Muscle of leg (tissue), 11 donors: Measurements from ENCODE around the gene BRD9. TPM values are rescaled to one million over a fixed set of nuclear protein-coding genes. Genes with fewer than 3 reads are reported as not detected.
A peak's percentile ranks its signal among the peaks of the same experiment; 100 is the strongest.
"Not testable (repeated sequence)": the region's sequence is repeated elsewhere in the genome, so short reads cannot be mapped to it uniquely, and the experiment has no call there.

Experiments
- DNase-seq: peaks from one replicate; pipeline ENCODE4 v3.0.0; 2013
- H3K27ac ChIP-seq: one replicate; pipeline ENCODE4 v1.5.1; 2013; ENCODE audit warnings: mild to moderate bottlenecking, low read length, control low read depth
- H3K27me3 ChIP-seq: one replicate; pipeline ENCODE4 v1.6.1; 2013; ENCODE audit warnings: low read length; ENCODE audit not compliant: control insufficient read depth, insufficient read depth
- H3K36me3 ChIP-seq: one replicate; pipeline ENCODE4 v1.6.1; 2013; ENCODE audit warnings: low read length; ENCODE audit not compliant: control insufficient read depth, insufficient read depth
- H3K4me1 ChIP-seq: one replicate; pipeline ENCODE4 v1.6.1; 2013; ENCODE audit warnings: low read length; ENCODE audit not compliant: control insufficient read depth, insufficient read depth
- H3K4me3 ChIP-seq: one replicate; pipeline ENCODE4 v1.5.1; 2013; ENCODE audit warnings: low read length, control low read depth
- H3K9me3 ChIP-seq: replicated peaks from 2 replicates; pipeline ENCODE4 v1.6.1; 2013; ENCODE audit warnings: low read depth, low read length; ENCODE audit not compliant: control insufficient read depth
- WGBS: methylation state at CpG from one replicate; pipeline ENCODE4 v1.1.5; 2013; ENCODE audit warnings: missing lambda C conversion rate; ENCODE audit not compliant: insufficient coverage; 5-methylcytosine and 5-hydroxymethylcytosine counted together
- polyA plus RNA-seq, 8 donors: library from polyadenylated mRNA; unstranded; fragments of 120-200 nt; gene quantifications; one replicate each; pipeline versions ENCODE4 v1.2.1 to v1.2.3, GENCODE V29; 2013; ENCODE audit warnings: inconsistent platforms in 1 of 8, low replicate concordance in 1 of 8; ENCODE audit not compliant: insufficient read length in 8 of 8, insufficient read depth in 1 of 8
- total RNA-seq: library from RNA; stranded (reverse); fragments of 120-200 nt; gene quantifications from one replicate; pipeline ENCODE4 v1.2.4, GENCODE V29; 2013

BRD9 gene
- total and polyA plus RNA-seq, 9 donors, result 26.4 to 33.5 (median 29.7) TPM

- DNase-seq, result no peak
- no peak overlapping the region for H3K4me3 ChIP-seq
- peaks cover 2% of the 10 kb centered on the region for H3K27me3 ChIP-seq
- H3K4me1 ChIP-seq, result peaks cover 4% of the 10 kb centered on the region
- H3K27ac ChIP-seq, result no peak overlapping the region
- H3K9me3 ChIP-seq, result no peaks in the 10 kb centered on the region
- H3K36me3 ChIP-seq, result peaks cover 38% of the 10 kb centered on the region
- 79% methylated on average over 16 of the region's 16 CpGs for WGBS
Measured at GRCh38 chr5:859798-860296, 32.8 kb downstream of the BRD9 start.

DNA sequence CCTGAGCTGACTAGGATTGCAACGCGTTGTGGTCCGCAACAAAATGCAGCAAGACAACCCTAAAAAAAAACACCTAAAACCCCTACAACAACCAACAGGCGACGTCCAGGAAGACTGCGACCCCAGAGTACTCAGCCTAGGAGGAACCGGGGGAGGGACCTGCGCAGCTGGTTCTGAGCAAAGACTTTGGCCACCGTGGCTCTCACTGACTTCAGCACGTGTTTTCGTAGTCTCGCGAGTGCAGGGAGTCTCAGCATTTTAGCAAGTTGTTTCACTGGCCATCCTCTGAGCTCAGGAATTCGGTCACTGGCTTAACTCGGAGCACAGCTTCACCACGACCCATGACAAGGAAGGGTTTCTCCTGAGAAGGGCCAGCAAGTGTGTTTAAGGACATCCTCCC is 33.2 kb downstream of the BRD9 start:
- WGBS, result 67% methylated on average over 16 of the region's 16 CpGs
- peak; percentile 38 for DNase-seq
- H3K27me3 ChIP-seq, result peaks cover 2% of the 10 kb centered on the region

GRCh38 chr5:858726-859125 is 33.9 kb downstream of the BRD9 start:
- no peak for DNase-seq
- 78% methylated on average over 9 of the region's 11 CpGs for WGBS
- H3K36me3 ChIP-seq, result peaks cover 26% of the 10 kb centered on the region
- peaks cover 4% of the 10 kb centered on the region for H3K4me1 ChIP-seq
- no peak overlapping the region for H3K27ac ChIP-seq
- H3K4me3 ChIP-seq, result no peak overlapping the region
- H3K27me3 ChIP-seq, result peaks cover 2% of the 10 kb centered on the region
- no peaks in the 10 kb centered on the region for H3K9me3 ChIP-seq

More for the DNA sequence above, 33.2 kb downstream of the BRD9 start:
- peaks cover 33% of the 10 kb centered on the region for H3K36me3 ChIP-seq
- no peak overlapping the region for H3K4me3 ChIP-seq
- H3K4me1 ChIP-seq, result peaks cover 4% of the 10 kb centered on the region
- no peak overlapping the region for H3K27ac ChIP-seq
- H3K9me3 ChIP-seq, result no peaks in the 10 kb centered on the region

DNA sequence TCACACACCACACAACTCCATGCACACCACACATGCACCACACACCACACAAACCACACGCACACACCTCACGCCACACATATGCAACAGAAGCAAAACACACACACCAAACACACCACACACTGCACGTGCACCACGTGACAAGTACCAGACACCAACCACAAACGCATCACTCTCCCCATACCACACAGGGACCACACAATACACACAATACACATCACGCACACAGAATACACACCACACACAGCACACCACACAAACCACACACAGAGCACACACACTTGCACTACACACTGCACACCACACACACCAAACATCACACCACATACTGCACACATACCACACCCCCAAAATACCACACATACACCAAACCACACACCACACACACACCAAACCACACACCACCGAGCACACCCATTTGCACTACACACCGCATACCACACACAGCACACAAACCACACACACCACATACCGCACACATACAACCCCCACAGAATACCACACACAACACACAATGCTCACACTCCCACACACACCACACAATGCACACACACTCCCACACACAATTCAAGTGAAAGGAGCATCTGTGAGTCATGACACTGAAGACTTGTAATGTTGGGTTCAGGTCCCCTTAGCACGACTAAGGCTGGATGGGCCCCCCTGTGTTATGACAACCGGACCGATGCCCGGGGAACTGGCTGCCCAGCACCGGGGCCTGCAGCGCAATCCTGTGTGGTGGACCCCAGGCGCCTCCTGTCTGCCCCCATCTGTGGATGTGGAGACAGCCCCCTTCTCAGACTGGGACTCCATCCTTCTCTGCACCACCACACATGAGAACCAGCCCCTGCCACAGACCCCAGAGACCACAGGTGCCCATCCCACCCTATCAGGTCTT is 35.8 kb downstream of the BRD9 start:
- Histone ChIP-seq H3K36me3 (peaks cover 8% of the 10 kb centered on the region), H3K4me1 (no peaks in the 10 kb centered on the region), H3K27ac (no peak overlapping the region), H3K4me3 (no peak overlapping the region), H3K9me3 (no peaks in the 10 kb centered on the region), H3K27me3 (peaks cover 10% of the 10 kb centered on the region)
- DNase-seq, result no peak
- 84% methylated on average over 16 of the region's 16 CpGs for WGBS

DNA sequence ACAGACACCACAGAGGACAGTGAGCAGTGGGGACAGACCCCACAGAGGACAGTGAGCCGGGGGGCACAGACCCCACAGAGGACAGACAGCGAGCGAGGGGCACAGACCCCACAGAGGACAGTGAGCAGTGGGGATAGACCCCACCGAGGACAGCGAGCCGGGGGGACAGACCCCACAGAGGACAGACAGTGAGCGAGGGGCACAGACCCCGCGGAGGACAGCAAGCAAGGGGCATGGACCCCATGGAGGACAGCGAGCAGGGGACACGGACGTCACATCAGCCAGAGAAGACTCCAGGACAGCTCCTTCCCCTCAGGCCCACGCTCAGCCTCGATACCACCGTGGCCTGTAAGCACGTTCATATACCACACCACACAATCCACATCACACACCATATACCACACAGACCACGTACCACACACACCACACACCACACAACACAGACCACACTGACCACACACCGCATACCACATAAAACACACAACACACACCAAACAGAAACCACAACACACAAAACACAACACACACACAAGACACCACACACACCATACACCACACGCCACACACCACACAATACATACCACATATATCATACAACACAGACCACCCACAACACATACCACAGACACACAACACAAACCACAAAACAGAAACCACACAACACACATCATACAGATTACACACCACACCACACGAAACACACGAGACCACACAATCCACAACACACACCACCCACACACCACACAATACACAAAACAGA is 36.6 kb downstream of the BRD9 start:
- Histone ChIP-seq H3K4me1 (peaks cover 1% of the 10 kb centered on the region), H3K9me3 (no peaks in the 10 kb centered on the region), H3K27ac (no peak overlapping the region), H3K4me3 (no peak overlapping the region), H3K27me3 (peaks cover 18% of the 10 kb centered on the region), H3K36me3 (peaks cover 3% of the 10 kb centered on the region)
- 73% methylated on average over 21 of the region's 21 CpGs for WGBS
- DNase-seq, result no peak

DNA sequence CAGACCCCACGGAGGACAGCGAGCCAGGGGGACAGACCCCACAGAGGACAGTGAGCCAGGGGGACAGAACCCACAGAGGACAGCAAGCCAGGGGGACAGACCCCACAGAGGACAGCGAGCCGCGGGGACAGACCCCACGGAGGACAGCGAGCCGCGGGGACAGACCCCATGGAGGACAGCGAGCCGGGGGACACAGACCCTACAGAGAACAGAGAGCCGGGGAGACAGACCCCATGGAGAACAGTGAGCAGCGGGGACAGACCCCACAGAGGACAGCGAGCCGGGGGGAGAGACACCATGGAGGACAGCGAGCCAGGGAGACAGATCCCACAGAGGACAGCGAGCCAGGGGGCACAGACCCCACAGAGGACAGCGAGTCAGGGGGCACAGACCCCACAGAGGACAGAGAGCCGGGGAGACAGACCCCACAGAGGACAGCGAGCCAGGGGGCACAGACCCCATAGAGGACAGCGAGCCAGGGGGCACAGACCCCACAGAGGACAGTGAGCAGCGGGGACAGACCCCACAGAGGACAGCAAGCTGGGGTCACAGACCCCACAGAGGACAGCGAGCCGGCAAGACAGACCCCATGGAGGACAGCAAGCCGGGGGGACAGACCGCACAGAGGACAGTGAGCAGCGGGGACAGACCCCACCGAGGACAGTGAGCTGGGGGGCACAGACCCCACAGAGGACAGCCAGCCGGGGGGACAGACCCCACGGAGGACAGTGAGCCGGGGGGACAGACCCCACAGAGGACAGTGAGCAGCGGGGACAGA is 37.4 kb downstream of the BRD9 start:
- DNase-seq, result no peak
- H3K27me3 ChIP-seq, result peaks cover 23% of the 10 kb centered on the region
- H3K27ac ChIP-seq, result no peak overlapping the region
- H3K4me1 ChIP-seq, result peaks cover 9% of the 10 kb centered on the region
- no peak overlapping the region for H3K4me3 ChIP-seq
- WGBS, result 89% methylated on average over 32 of the region's 32 CpGs
- H3K36me3 ChIP-seq, result peaks cover 3% of the 10 kb centered on the region
- H3K9me3 ChIP-seq, result no peaks in the 10 kb centered on the region

DNA sequence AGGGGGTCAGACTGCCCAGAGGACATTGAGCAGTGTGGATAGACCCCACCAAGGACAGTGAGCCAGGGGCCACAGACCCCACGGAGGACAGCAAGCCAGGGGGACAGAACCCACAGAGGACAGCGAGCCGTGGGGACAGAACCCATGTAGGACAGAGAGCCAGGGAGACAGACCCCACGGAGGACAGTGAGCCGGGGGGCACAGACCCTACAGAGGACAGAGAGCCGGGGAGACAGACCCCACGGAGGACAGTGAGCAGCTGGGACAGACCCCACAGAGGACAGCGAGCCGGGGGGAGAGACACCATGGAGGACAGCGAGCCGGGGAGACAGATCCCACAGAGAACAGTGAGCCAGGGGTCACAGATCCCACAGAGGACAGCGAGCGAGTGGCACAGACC is 38.4 kb downstream of the BRD9 start:
- Histone ChIP-seq H3K27ac (no peak overlapping the region), H3K4me1 (peaks cover 18% of the 10 kb centered on the region), H3K9me3 (no peaks in the 10 kb centered on the region), H3K36me3 (no peaks in the 10 kb centered on the region), H3K4me3 (no peak overlapping the region), H3K27me3 (peaks cover 23% of the 10 kb centered on the region)
- 81% methylated on average over 13 of the region's 13 CpGs for WGBS
- no peak for DNase-seq

DNA sequence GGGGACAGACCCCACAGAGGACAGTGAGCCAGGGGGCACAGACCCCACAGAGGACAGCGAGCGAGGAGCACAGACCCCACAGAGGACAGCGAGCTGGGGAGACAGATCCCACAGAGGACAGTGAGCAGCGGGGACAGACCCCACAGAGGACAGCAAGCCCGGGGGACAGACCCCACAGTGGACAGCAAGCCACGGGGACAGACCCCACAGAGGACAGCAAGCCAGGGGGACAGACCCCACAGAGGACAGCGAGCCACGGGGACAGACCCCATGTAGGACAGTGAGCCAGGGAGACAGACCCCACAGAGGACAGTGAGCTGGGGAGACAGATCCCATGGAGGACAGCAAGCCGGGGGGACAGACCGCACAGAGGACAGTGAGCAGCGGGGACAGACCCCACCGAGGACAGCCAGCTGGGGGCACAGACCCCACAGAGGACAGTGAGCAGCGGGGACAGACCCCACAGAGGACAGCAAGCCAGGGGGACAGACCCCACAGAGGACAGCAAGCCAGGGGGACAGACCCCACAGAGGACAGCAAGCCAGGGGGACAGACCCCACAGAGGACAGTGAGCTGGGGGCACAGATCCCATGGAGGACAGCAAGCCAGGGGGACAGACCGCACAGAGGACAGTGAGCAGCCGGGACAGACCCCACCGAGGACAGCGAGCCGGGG is 39.0 kb downstream of the BRD9 start:
- not testable (repeated sequence) for H3K36me3 ChIP-seq, H3K27ac ChIP-seq, DNase-seq, H3K9me3 ChIP-seq, H3K4me3 ChIP-seq
- Histone ChIP-seq H3K27me3 (peaks cover 23% of the 10 kb centered on the region), H3K4me1 (peaks cover 18% of the 10 kb centered on the region)
- 85% methylated on average over 18 of the region's 18 CpGs for WGBS
